Measurements from ENCODE around the gene PRUNE1. TPM values are rescaled to one million over a fixed set of nuclear protein-coding genes. Genes with fewer than 3 reads are reported as not detected.
A peak's percentile ranks its signal among the peaks of the same experiment; 100 is the strongest.

The PRUNE1 gene
- total and polyA plus RNA-seq, 4 donors = 6.1 to 10.6 (median 9.4) TPM

DNA sequence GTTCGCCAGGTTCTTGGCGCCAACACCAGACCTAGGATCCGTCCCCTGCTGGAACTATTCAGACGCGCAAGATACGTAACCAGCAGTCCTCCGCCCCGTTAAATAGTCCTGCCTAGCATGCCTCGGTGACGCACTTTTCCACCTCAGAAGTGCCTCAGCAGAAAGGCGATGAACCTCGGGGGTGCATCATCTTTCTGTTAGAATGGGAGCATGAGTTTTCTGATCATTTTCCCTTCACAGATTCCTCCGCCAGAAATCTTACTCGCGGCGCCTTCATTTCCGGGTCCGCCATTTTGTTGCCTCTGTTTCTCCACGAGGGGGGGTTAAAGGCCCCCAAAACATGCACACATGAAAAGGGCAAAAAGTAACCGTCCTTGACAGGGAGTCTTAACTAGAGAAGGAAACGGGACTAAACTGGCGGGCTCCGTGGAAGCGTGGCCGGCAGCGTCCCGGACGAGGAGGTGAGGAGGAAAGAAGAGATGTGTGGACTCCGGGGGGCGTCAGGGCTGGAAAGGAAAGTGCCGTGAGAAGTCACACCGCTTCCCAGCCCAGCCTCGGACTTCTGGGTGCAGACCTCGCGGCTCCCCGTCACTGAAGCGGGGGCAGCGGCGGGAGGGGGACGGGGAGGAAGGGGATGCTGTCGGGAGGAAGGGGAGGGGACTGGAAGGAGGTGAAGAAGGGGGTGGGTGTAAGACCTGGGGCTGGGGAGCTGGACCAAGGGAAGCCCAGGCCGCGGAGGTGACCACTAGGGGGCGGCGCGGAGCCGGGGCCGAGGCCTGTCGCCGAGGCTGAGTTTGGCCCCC is 62.4 kb downstream of the PRUNE1 start, which contains the start of gene GABPB2:
Gene GABPB2 (plus strand): TSS at position 288 of the 803 bp plus-strand sequence. CDS start 17,429 bp downstream, outside the sequence.
- H3K4me3 ChIP-seq (ENCODE audit: low read depth in 1 of 3, low read length in 3 of 3) = peak within 1 kb of the TSS; percentile 84 to 97 (median 95)
- peaks cover 3 to 18% (median 10%) of the 10 kb centered on the region in 4 donors for H3K4me1 ChIP-seq (ENCODE audit: control insufficient read depth in 4 of 4, insufficient read depth in 4 of 4, low read length in 3 of 4)
- peak; percentile 93 for DNase-seq (ENCODE audit: low spot score)
- peak within 1 kb of the TSS; percentile 67 to 85 for H3K9ac ChIP-seq (ENCODE audit: low read depth in 1 of 2, low read length in 2 of 2)
- no peaks in the 10 kb centered on the region for H3K9me3 ChIP-seq (ENCODE audit: control insufficient read depth in 4 of 4, low read length in 3 of 4)
- TF ChIP-seq RXRA (IDR thresholded peaks at IDR 0.05) (peak; percentile 55 to 59), TAF1 (conservative IDR thresholded peaks at IDR 0.05) (peak; percentile 46), NR2F2 (IDR thresholded peaks at IDR 0.05) (peak; percentile 32), SP1 (IDR thresholded peaks at IDR 0.05) (peak; percentile 37), HNF4G (IDR thresholded peaks at IDR 0.05) (peak; percentile 14), FOXA2 (IDR thresholded peaks at IDR 0.05) (no peak), YY1 (IDR thresholded peaks at IDR 0.05) (peak; percentile 99), HNF4A (conservative IDR thresholded peaks at IDR 0.05) (peak; percentile 5 to 24), JUND (IDR thresholded peaks at IDR 0.05) (peak in 1 of 2 donors; percentile 42), GABPA (IDR thresholded peaks at IDR 0.05 in 1 of 2, conservative IDR thresholded peaks at IDR 0.05 in 1 of 2) (peak; percentile 24 to 71), FOXA1 (IDR thresholded peaks at IDR 0.05) (no peak), RAD21 (IDR thresholded peaks at IDR 0.05) (peak; percentile 53 to 70), ATF3 (IDR thresholded peaks at IDR 0.05) (peak; percentile 45), EGR1 (IDR thresholded peaks at IDR 0.05; ENCODE audit: low read depth in 2 of 2) (no peak)
- TF ChIP-seq, protein P1, sequence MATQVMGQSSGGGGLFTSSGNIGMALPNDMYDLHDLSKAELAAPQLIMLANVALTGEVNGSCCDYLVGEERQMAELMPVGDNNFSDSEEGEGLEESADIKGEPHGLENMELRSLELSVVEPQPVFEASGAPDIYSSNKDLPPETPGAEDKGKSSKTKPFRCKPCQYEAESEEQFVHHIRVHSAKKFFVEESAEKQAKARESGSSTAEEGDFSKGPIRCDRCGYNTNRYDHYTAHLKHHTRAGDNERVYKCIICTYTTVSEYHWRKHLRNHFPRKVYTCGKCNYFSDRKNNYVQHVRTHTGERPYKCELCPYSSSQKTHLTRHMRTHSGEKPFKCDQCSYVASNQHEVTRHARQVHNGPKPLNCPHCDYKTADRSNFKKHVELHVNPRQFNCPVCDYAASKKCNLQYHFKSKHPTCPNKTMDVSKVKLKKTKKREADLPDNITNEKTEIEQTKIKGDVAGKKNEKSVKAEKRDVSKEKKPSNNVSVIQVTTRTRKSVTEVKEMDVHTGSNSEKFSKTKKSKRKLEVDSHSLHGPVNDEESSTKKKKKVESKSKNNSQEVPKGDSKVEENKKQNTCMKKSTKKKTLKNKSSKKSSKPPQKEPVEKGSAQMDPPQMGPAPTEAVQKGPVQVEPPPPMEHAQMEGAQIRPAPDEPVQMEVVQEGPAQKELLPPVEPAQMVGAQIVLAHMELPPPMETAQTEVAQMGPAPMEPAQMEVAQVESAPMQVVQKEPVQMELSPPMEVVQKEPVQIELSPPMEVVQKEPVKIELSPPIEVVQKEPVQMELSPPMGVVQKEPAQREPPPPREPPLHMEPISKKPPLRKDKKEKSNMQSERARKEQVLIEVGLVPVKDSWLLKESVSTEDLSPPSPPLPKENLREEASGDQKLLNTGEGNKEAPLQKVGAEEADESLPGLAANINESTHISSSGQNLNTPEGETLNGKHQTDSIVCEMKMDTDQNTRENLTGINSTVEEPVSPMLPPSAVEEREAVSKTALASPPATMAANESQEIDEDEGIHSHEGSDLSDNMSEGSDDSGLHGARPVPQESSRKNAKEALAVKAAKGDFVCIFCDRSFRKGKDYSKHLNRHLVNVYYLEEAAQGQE (IDR thresholded peaks at IDR 0.05) = peak; percentile 43
- TF ChIP-seq, protein P2, sequence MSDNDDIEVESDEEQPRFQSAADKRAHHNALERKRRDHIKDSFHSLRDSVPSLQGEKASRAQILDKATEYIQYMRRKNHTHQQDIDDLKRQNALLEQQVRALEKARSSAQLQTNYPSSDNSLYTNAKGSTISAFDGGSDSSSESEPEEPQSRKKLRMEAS (IDR thresholded peaks at IDR 0.05) = no peak
- TF ChIP-seq, protein P3, sequence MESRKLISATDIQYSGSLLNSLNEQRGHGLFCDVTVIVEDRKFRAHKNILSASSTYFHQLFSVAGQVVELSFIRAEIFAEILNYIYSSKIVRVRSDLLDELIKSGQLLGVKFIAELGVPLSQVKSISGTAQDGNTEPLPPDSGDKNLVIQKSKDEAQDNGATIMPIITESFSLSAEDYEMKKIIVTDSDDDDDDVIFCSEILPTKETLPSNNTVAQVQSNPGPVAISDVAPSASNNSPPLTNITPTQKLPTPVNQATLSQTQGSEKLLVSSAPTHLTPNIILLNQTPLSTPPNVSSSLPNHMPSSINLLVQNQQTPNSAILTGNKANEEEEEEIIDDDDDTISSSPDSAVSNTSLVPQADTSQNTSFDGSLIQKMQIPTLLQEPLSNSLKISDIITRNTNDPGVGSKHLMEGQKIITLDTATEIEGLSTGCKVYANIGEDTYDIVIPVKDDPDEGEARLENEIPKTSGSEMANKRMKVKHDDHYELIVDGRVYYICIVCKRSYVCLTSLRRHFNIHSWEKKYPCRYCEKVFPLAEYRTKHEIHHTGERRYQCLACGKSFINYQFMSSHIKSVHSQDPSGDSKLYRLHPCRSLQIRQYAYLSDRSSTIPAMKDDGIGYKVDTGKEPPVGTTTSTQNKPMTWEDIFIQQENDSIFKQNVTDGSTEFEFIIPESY (IDR thresholded peaks at IDR 0.05) = no peak
- TF ChIP-seq, protein P4, sequence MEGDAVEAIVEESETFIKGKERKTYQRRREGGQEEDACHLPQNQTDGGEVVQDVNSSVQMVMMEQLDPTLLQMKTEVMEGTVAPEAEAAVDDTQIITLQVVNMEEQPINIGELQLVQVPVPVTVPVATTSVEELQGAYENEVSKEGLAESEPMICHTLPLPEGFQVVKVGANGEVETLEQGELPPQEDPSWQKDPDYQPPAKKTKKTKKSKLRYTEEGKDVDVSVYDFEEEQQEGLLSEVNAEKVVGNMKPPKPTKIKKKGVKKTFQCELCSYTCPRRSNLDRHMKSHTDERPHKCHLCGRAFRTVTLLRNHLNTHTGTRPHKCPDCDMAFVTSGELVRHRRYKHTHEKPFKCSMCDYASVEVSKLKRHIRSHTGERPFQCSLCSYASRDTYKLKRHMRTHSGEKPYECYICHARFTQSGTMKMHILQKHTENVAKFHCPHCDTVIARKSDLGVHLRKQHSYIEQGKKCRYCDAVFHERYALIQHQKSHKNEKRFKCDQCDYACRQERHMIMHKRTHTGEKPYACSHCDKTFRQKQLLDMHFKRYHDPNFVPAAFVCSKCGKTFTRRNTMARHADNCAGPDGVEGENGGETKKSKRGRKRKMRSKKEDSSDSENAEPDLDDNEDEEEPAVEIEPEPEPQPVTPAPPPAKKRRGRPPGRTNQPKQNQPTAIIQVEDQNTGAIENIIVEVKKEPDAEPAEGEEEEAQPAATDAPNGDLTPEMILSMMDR (IDR thresholded peaks at IDR 0.05; ENCODE audit: low read depth, low read length, missing input control) = peak; percentile 83
- H3K27ac ChIP-seq (ENCODE audit: low read depth in 1 of 2, low read length in 2 of 2) = peak within 1 kb of the TSS; percentile 98
- H3K36me3 ChIP-seq (ENCODE audit: control insufficient read depth in 4 of 4, insufficient read depth in 3 of 4, low read depth in 1 of 4, low read length in 3 of 4) = no peaks in the 10 kb centered on the region
- no peaks in the 10 kb centered on the region for H3K27me3 ChIP-seq (ENCODE audit: control insufficient read depth in 4 of 4, insufficient read depth in 4 of 4, low read length in 3 of 4)
- under 1% methylated on average over 50 of the region's 50 CpGs for WGBS

Measured in liver (tissue), 9 donors.